H1 (cell line): Measurements from ENCODE around the gene CDH10. TPM values are rescaled to one million over a fixed set of nuclear protein-coding genes. Genes with fewer than 3 reads are reported as not detected.

Source experiments
- CTCF ChIA-PET: fragments of 300-600 bp; sonication (Branson Sonifier 250); formaldehyde crosslinking; loops from one replicate; lab custom pipeline; 2021; ENCODE audit not compliant: partially characterized antibody; lab: Charles Lee
- POLR2A ChIA-PET: fragments of 300-600 bp; sonication (Branson Sonifier 250); formaldehyde crosslinking; loops from one replicate; lab custom pipeline; 2021; ENCODE audit warnings: inconsistent platforms; ENCODE audit not compliant: partially characterized antibody; lab: Charles Lee
- DNase-seq, 2 experiments: peaks; one replicate each; pipeline versions ENCODE4 v3.0.0 to v3.0.0-alpha.2; 2010 to 2022; ENCODE audit warnings: low spot score in 2 of 2, low read depth in 1 of 2, mixed read lengths in 1 of 2
- FAIRE-seq: peaks from 2 replicates; lab custom pipeline; 2011; peaks lifted over from hg19 to GRCh38; lab: Jason Lieb, UNC
- H2AFZ ChIP-seq: 2 replicates; pipeline ENCODE4 v1.8.1; 2012; ENCODE audit warnings: low read length, inconsistent platforms
- H2AK5ac ChIP-seq: 2 replicates; pipeline ENCODE4 v1.6.1; 2013; ENCODE audit warnings: low read depth, low read length
- H2BK120ac ChIP-seq: replicated peaks from 2 replicates; pipeline ENCODE3; 2013; ENCODE audit warnings: low read depth, low read length, inconsistent platforms
- H2BK12ac ChIP-seq: 2 replicates; pipeline ENCODE4 v1.6.1; 2013; ENCODE audit warnings: low read depth, low read length
- H2BK15ac ChIP-seq: 2 replicates; pipeline ENCODE4 v1.6.1; 2013; ENCODE audit warnings: low read length
- H2BK20ac ChIP-seq: 2 replicates; pipeline ENCODE4 v1.6.1; 2013; ENCODE audit warnings: low read length
- H2BK5ac ChIP-seq: 2 replicates; pipeline ENCODE4 v1.6.1; 2013; ENCODE audit warnings: low read depth, low read length
- H3K14ac ChIP-seq: 2 replicates; pipeline ENCODE4 v1.6.1; 2013; ENCODE audit warnings: inconsistent platforms; ENCODE audit not compliant: insufficient read length
- H3K18ac ChIP-seq: 2 replicates; pipeline ENCODE4 v1.6.1; 2013; ENCODE audit warnings: low read length; ENCODE audit errors: extremely low read depth
- H3K23ac ChIP-seq: 2 replicates; pipeline ENCODE4 v1.6.1; 2013; ENCODE audit warnings: inconsistent platforms; ENCODE audit not compliant: insufficient read length
- H3K23me2 ChIP-seq: 2 replicates; pipeline ENCODE4 v1.6.1; 2013; ENCODE audit warnings: low read depth, low read length
- H3K27ac ChIP-seq: 2 replicates; pipeline ENCODE4 v1.6.1; 2011; ENCODE audit warnings: low read depth, low read length, inconsistent platforms
- H3K27me3 ChIP-seq, 4 experiments: replicated peaks in 1 of 4; 1 replicate in 1 of 4; 2 replicates in 3 of 4; pipeline versions ENCODE4 v1.6.1 to v1.8.1; 2011 to 2013; ENCODE audit warnings: low read length in 3 of 4, mild to moderate bottlenecking in 3 of 4, inconsistent platforms in 2 of 4, mixed read lengths in 2 of 4, moderate library complexity in 1 of 4; ENCODE audit not compliant: control insufficient read depth in 3 of 4, insufficient read depth in 3 of 4; ENCODE audit errors: extremely low read depth in 1 of 4
- H3K36me3 ChIP-seq, 4 experiments: 2 replicates each; pipeline versions ENCODE4 v1.6.1 to v1.8.1; 2011 to 2013; ENCODE audit warnings: mild to moderate bottlenecking in 4 of 4, low read length in 3 of 4, moderate library complexity in 2 of 4, control low read depth in 1 of 4, inconsistent platforms in 1 of 4; ENCODE audit not compliant: insufficient read depth in 4 of 4, control insufficient read depth in 2 of 4
- H3K4ac ChIP-seq: replicated peaks from 2 replicates; pipeline ENCODE3; 2013; ENCODE audit warnings: low read length, low read depth, mixed read lengths, inconsistent platforms; ENCODE audit not compliant: insufficient read length
- H3K4me1 ChIP-seq, 4 experiments: replicated peaks in 1 of 4; 1 replicate in 1 of 4; 2 replicates in 3 of 4; pipeline versions ENCODE4 v1.6.1 to v1.8.1; 2011 to 2013; ENCODE audit warnings: low read length in 3 of 4, inconsistent platforms in 2 of 4, mixed read lengths in 1 of 4; ENCODE audit not compliant: insufficient read depth in 4 of 4, control insufficient read depth in 3 of 4
- H3K4me2 ChIP-seq, 2 experiments: 2 replicates each; pipeline versions ENCODE4 v1.6.1 to v1.8.1; 2011 to 2013; ENCODE audit warnings: low read depth in 2 of 2, low read length in 2 of 2, control low read depth in 1 of 2, inconsistent platforms in 1 of 2, mild to moderate bottlenecking in 1 of 2; ENCODE audit not compliant: insufficient read depth in 1 of 2
- H3K4me3 ChIP-seq, 4 experiments: fragments of 200-600, 300-600 bp in 1 of 4; sonication (generic), shearing (Covaris generic), sonication (Bioruptor Twin) in 1 of 4; 2 replicates each; pipeline versions ENCODE4 v1.5.1 to v1.8.1; 2011 to 2016; ENCODE audit warnings: low read length in 4 of 4, low read depth in 3 of 4, control low read depth in 2 of 4, inconsistent platforms in 2 of 4, mild to moderate bottlenecking in 2 of 4, mixed read lengths in 1 of 4, moderate library complexity in 1 of 4; ENCODE audit not compliant: insufficient read depth in 2 of 4; ENCODE audit errors: extremely low read depth in 1 of 4
- H3K56ac ChIP-seq: replicated peaks from 2 replicates; pipeline ENCODE3; 2013; ENCODE audit warnings: low read depth, mild to moderate bottlenecking, mixed read lengths, low read length, inconsistent platforms; ENCODE audit not compliant: insufficient read length
- H3K79me1 ChIP-seq: 2 replicates; pipeline ENCODE4 v1.6.1; 2013; ENCODE audit warnings: low read depth, low read length, control low read depth
- H3K79me2 ChIP-seq, 2 experiments: 2 replicates each; pipeline versions ENCODE4 v1.6.1 to v1.8.1; 2012 to 2013; ENCODE audit warnings: low read length in 2 of 2, mild to moderate bottlenecking in 2 of 2, inconsistent platforms in 1 of 2; ENCODE audit not compliant: insufficient read depth in 2 of 2, control insufficient read depth in 1 of 2
- H3K9ac ChIP-seq, 4 experiments: replicated peaks in 1 of 4; 1 replicate in 1 of 4; 2 replicates in 3 of 4; pipeline versions ENCODE4 v1.6.1 to v1.8.1; 2011 to 2013; ENCODE audit warnings: low read depth in 3 of 4, low read length in 3 of 4, control low read depth in 2 of 4, mild to moderate bottlenecking in 2 of 4, moderate library complexity in 2 of 4, inconsistent platforms in 1 of 4; ENCODE audit errors: extremely low read depth in 1 of 4
- H3K9me3 ChIP-seq, 2 experiments: 2 replicates each; pipeline versions ENCODE4 v1.6.1 to v1.8.1; 2012 to 2013; ENCODE audit warnings: mild to moderate bottlenecking in 2 of 2, moderate library complexity in 2 of 2, control low read depth in 1 of 2, inconsistent platforms in 1 of 2, low read depth in 1 of 2, low read length in 1 of 2, mixed read lengths in 1 of 2; ENCODE audit not compliant: insufficient read depth in 2 of 2
- H4K20me1 ChIP-seq, 2 experiments: replicated peaks in 1 of 2; 2 replicates each; pipeline versions ENCODE3 to v1.8.1; 2011 to 2013; ENCODE audit warnings: inconsistent platforms in 2 of 2, low read length in 2 of 2, mild to moderate bottlenecking in 1 of 2; ENCODE audit not compliant: insufficient read depth in 2 of 2, control insufficient read depth in 1 of 2
- H4K5ac ChIP-seq: 2 replicates; pipeline ENCODE4 v1.6.1; 2013; ENCODE audit warnings: low read length, low read depth, mixed read lengths, inconsistent platforms; ENCODE audit not compliant: insufficient read length
- H4K8ac ChIP-seq: 2 replicates; pipeline ENCODE4 v1.8.0; 2013; ENCODE audit warnings: mild to moderate bottlenecking, moderate library complexity, low read length, inconsistent platforms; ENCODE audit not compliant: insufficient read depth; ENCODE audit errors: extremely low read depth
- H4K91ac ChIP-seq: replicated peaks from 2 replicates; pipeline ENCODE3; 2013; ENCODE audit warnings: low read length, mixed read lengths, inconsistent platforms; ENCODE audit not compliant: insufficient read length
- CHD2 ChIP-seq: IDR thresholded peaks from 2 replicates; pipeline ENCODE4 v1.6.1; 2012; ENCODE audit warnings: low read length, improper control_type of control experiment
- GTF2F1 ChIP-seq: IDR thresholded peaks from 2 replicates; pipeline ENCODE4 v1.6.1; 2012; ENCODE audit warnings: low read depth, low read length, improper control_type of control experiment, borderline replicate concordance
- HDAC2 ChIP-seq, 2 experiments: fragments of 300-600 bp in 1 of 2; sonication (generic) in 1 of 2; IDR thresholded peaks; 2 replicates each; pipeline ENCODE4 v1.6.1; 2011 to 2012; ENCODE audit warnings: low read depth in 2 of 2, low read length in 2 of 2, mild to moderate bottlenecking in 2 of 2, moderate library complexity in 2 of 2, borderline replicate concordance in 1 of 2, inconsistent platforms in 1 of 2
- NANOG ChIP-seq: IDR thresholded peaks from 2 replicates; pipeline ENCODE4 v1.6.1; 2011; ENCODE audit warnings: low read length, low read depth, mild to moderate bottlenecking, inconsistent platforms; ENCODE audit not compliant: insufficient read depth, poor library complexity, severe bottlenecking
- POLR2AphosphoS5 ChIP-seq: IDR thresholded peaks from 2 replicates; pipeline ENCODE4 v1.6.1; 2011; ENCODE audit warnings: low read depth, low read length
- SRF ChIP-seq: IDR thresholded peaks from 2 replicates; pipeline ENCODE4 v1.6.1; 2011; ENCODE audit warnings: mild to moderate bottlenecking, low read depth, low read length, moderate library complexity
- TBP ChIP-seq: IDR thresholded peaks from 2 replicates; pipeline ENCODE4 v1.6.1; 2011; ENCODE audit warnings: low read depth, low read length, improper control_type of control experiment
- ZNF274 ChIP-seq: IDR thresholded peaks from 2 replicates; pipeline ENCODE4 v1.7.0; 2012; ENCODE audit warnings: low read length, borderline replicate concordance; ENCODE audit errors: extremely low read depth
- WGBS, 2 experiments: shearing (Covaris generic) in 1 of 2; methylation state at CpG; one replicate each; pipeline versions ENCODE4 v1.1.6 to v1.1.7; 2013 to 2015; ENCODE audit warnings: low lambda C conversion rate in 2 of 2, mixed read lengths in 2 of 2, inconsistent platforms in 1 of 2, low coverage in 1 of 2, missing lambda C conversion rate in 1 of 2; ENCODE audit not compliant: insufficient replicate concordance in 2 of 2, insufficient coverage in 1 of 2, insufficient read length in 1 of 2; ENCODE audit errors: extremely low coverage in 1 of 2, missing lambda C conversion rate in 1 of 2; 5-methylcytosine and 5-hydroxymethylcytosine counted together
- polyA plus RNA-seq, 7 experiments: library from polyadenylated mRNA; depleted of rRNA in 3 of 7; stranded (reverse) in 5 of 7; unstranded in 2 of 7; fragments of >200 nt in 5 of 7; fragments of 200-250 nt in 2 of 7; gene quantifications; 1 replicate in 5 of 7; 2 replicates in 1 of 7; 4 replicates in 1 of 7; pipeline versions ENCODE4 v1.2.1 to v1.2.3, GENCODE V29; 2011 to 2013; ENCODE audit warnings: missing spikeins in 2 of 7, mixed read lengths in 2 of 7
- total RNA-seq: library from RNA; stranded (reverse); fragmentation: NEBNext Ultra II Directional; extraction: Animal tissue kit (Norgen Biotek cat#: 25700); gene quantifications from 2 replicates; pipeline ENCODE4 v1.2.1, GENCODE V29; 2021

CDH10 gene
- total and polyA plus RNA-seq, 2 of the 8 experiments (the other 6 are each of a cell fraction or from before 2014, with no cell fraction given), result 0.11 TPM; not detected in 1

DNA sequence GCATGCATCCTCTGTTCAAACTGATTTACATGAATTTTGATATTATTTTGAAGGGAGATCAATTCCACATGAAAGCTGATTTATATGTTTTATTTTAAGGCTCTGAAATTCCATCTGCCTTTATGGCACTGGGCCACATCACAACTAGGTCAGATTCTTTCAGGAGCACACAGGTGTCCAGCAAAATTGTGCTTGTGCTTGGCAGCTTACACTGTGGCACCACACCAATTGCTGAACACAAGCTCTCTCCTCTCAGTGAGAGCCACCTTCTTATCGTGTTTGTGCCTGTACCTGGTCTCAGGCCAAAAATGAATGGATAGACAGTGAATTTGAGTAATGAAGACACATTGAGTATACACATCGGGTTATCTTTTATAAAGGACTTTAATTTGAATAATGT is 200.4 kb downstream of the CDH10 start:
- Histone ChIP-seq H4K91ac (no peak overlapping the region), H3K27me3 (no peaks in the 10 kb centered on the region), H3K23ac (no peak overlapping the region), H3K36me3 (no peaks in the 10 kb centered on the region), H3K79me2 (no peaks in the 10 kb centered on the region), H3K4me3 (no peak overlapping the region), H2AFZ (no peak overlapping the region), H3K56ac (no peak overlapping the region), H2BK120ac (no peak overlapping the region), H3K9me3 (no peaks in the 10 kb centered on the region), H3K4me2 (no peak overlapping the region), H4K8ac (no peak overlapping the region), H3K9ac (no peak overlapping the region), H3K27ac (no peak overlapping the region), H2AK5ac (no peak overlapping the region), H3K18ac (no peak overlapping the region), H2BK12ac (no peak overlapping the region), H4K20me1 (no peaks in the 10 kb centered on the region), H2BK20ac (no peak overlapping the region), H3K23me2 (no peaks in the 10 kb centered on the region; the same call in 1 of the 2 replicates), H4K5ac (no peak overlapping the region), H3K79me1 (no peaks in the 10 kb centered on the region), H3K4ac (no peak overlapping the region), H2BK5ac (no peak overlapping the region), H3K14ac (no peak overlapping the region), H2BK15ac (no peak overlapping the region), H3K4me1 (no peaks in the 10 kb centered on the region)
- FAIRE-seq (no peak), DNase-seq (no peak)
- 79% methylated on average over 2 of the region's 2 CpGs; no CpG with 5 or more reads in 1 of the 2 experiments for WGBS, 2 experiments
- ChIA-PET POLR2A (no interaction called here), CTCF (interaction anchor here (1.1 to 1.7 kb wide), 2 partner anchors 9 to 11 kb away, joined by 5 to 8 read pairs; no protein-coding TSS in a partner anchor)
- TF ChIP-seq ZNF274 (no peak), TBP (no peak), GTF2F1 (no peak), CHD2 (no peak), HDAC2 (IDR thresholded peaks at IDR 0.05; ENCODE audit: borderline replicate concordance in 1 of 2, low read depth in 2 of 2, low read length in 2 of 2) (no peak), NANOG (no peak), POLR2AphosphoS5 (no peak), SRF (no peak)
